Adipocyte (in vitro differentiated cells): ENCODE results near the gene NRP1.

Experiments
- DNase-seq: peaks from one replicate; pipeline ENCODE4 v3.0.0-alpha.2; 2015; ENCODE audit warnings: low read depth
- H3K27me3 ChIP-seq: replicated peaks from 2 replicates; pipeline ENCODE4 v1.7.0; 2013; ENCODE audit warnings: mild to moderate bottlenecking, low read length, moderate library complexity; ENCODE audit not compliant: control insufficient read depth, insufficient read depth
- H3K36me3 ChIP-seq: 2 replicates; pipeline ENCODE4 v1.7.0; 2013; ENCODE audit warnings: low read length, mild to moderate bottlenecking, moderate library complexity; ENCODE audit not compliant: control insufficient read depth, insufficient read depth, severe bottlenecking
- H3K4me1 ChIP-seq: 2 replicates; pipeline ENCODE4 v1.7.0; 2013; ENCODE audit warnings: mild to moderate bottlenecking, low read length, moderate library complexity; ENCODE audit not compliant: control insufficient read depth, insufficient read depth
- H3K4me3 ChIP-seq: 2 replicates; pipeline ENCODE4 v1.7.0; 2013; ENCODE audit warnings: mild to moderate bottlenecking, low read length, moderate library complexity
- H3K9ac ChIP-seq: 2 replicates; pipeline ENCODE4 v1.7.0; 2013; ENCODE audit warnings: mild to moderate bottlenecking, low read length, moderate library complexity
- H3K9me3 ChIP-seq: 2 replicates; pipeline ENCODE4 v1.7.0; 2013; ENCODE audit warnings: mild to moderate bottlenecking, low read length, moderate library complexity; ENCODE audit not compliant: control insufficient read depth

The NRP1 gene

GRCh38 chr10:33288127-33288526 lies 46.3 kb downstream of the NRP1 start:
- no peak overlapping the region for H3K9ac ChIP-seq
- H3K4me3 ChIP-seq = no peak overlapping the region
- H3K9me3 ChIP-seq = no peaks in the 10 kb centered on the region
- no peak for DNase-seq
- H3K4me1 ChIP-seq = peaks cover 38% of the 10 kb centered on the region
- peaks cover 16% of the 10 kb centered on the region for H3K36me3 ChIP-seq
- no peaks in the 10 kb centered on the region for H3K27me3 ChIP-seq

- H3K36me3 ChIP-seq = peaks cover 11% of the 10 kb centered on the region
- H3K9ac ChIP-seq = no peak overlapping the region
- no peaks in the 10 kb centered on the region for H3K9me3 ChIP-seq
- peaks cover 34% of the 10 kb centered on the region for H3K4me1 ChIP-seq
- DNase-seq = no peak
- H3K4me3 ChIP-seq = no peak overlapping the region
- H3K27me3 ChIP-seq = no peaks in the 10 kb centered on the region
Measured at GRCh38 chr10:33287112-33287511, 47.4 kb downstream of the NRP1 start.

- peaks cover 26% of the 10 kb centered on the region for H3K4me1 ChIP-seq
- H3K36me3 ChIP-seq = peaks cover 11% of the 10 kb centered on the region
- DNase-seq = peak; percentile 45
- no peak overlapping the region for H3K4me3 ChIP-seq
- no peaks in the 10 kb centered on the region for H3K9me3 ChIP-seq
- no peak overlapping the region for H3K9ac ChIP-seq
- H3K27me3 ChIP-seq = no peaks in the 10 kb centered on the region
Measured at GRCh38 chr10:33286157-33286934, 48.1 kb downstream of the NRP1 start.

GRCh38 chr10:33284945-33285344 lies 49.5 kb downstream of the NRP1 start:
- DNase-seq = no peak
- no peak overlapping the region for H3K4me3 ChIP-seq
- H3K27me3 ChIP-seq = no peaks in the 10 kb centered on the region
- no peak overlapping the region for H3K9ac ChIP-seq
- peaks cover 16% of the 10 kb centered on the region for H3K36me3 ChIP-seq
- no peaks in the 10 kb centered on the region for H3K9me3 ChIP-seq
- H3K4me1 ChIP-seq = peaks cover 21% of the 10 kb centered on the region

GRCh38 chr10:33279811-33280602 lies 54.5 kb downstream of the NRP1 start:
- no peaks in the 10 kb centered on the region for H3K27me3 ChIP-seq
- no peak overlapping the region for H3K9ac ChIP-seq
- H3K4me1 ChIP-seq = peaks cover 39% of the 10 kb centered on the region
- DNase-seq = peak; percentile 63
- H3K9me3 ChIP-seq = no peaks in the 10 kb centered on the region
- H3K36me3 ChIP-seq = peaks cover 24% of the 10 kb centered on the region
- no peak overlapping the region for H3K4me3 ChIP-seq

GRCh38 chr10:33279276-33279675 lies 55.2 kb downstream of the NRP1 start:
- Histone ChIP-seq H3K4me3 (no peak overlapping the region), H3K4me1 (peaks cover 44% of the 10 kb centered on the region), H3K9ac (no peak overlapping the region), H3K27me3 (no peaks in the 10 kb centered on the region), H3K9me3 (no peaks in the 10 kb centered on the region), H3K36me3 (peaks cover 26% of the 10 kb centered on the region)
- no peak for DNase-seq

- Histone ChIP-seq H3K36me3 (peaks cover 26% of the 10 kb centered on the region), H3K4me1 (peaks cover 53% of the 10 kb centered on the region)
Measured at GRCh38 chr10:33278198-33278597, 56.3 kb downstream of the NRP1 start.

GRCh38 chr10:33277135-33277536 lies 57.3 kb downstream of the NRP1 start:
- Histone ChIP-seq H3K27me3 (no peaks in the 10 kb centered on the region), H3K9ac (no peak overlapping the region), H3K36me3 (peaks cover 26% of the 10 kb centered on the region), H3K4me3 (no peak overlapping the region), H3K9me3 (no peaks in the 10 kb centered on the region), H3K4me1 (peaks cover 60% of the 10 kb centered on the region)
- peak; percentile 72 for DNase-seq

More at GRCh38 chr10:33278198-33278597, 56.3 kb downstream of the NRP1 start:
- no peak for DNase-seq
- Histone ChIP-seq H3K9ac (no peak overlapping the region), H3K27me3 (no peaks in the 10 kb centered on the region), H3K9me3 (no peaks in the 10 kb centered on the region), H3K4me3 (no peak overlapping the region)

GRCh38 chr10:33276282-33276923 lies 58.1 kb downstream of the NRP1 start:
- H3K9ac ChIP-seq = no peak overlapping the region
- H3K4me3 ChIP-seq = no peak overlapping the region
- H3K27me3 ChIP-seq = no peaks in the 10 kb centered on the region
- peaks cover 24% of the 10 kb centered on the region for H3K36me3 ChIP-seq
- peaks cover 67% of the 10 kb centered on the region for H3K4me1 ChIP-seq
- DNase-seq = no peak
- no peaks in the 10 kb centered on the region for H3K9me3 ChIP-seq

GRCh38 chr10:33274096-33274785 lies 60.2 kb downstream of the NRP1 start:
- no peaks in the 10 kb centered on the region for H3K27me3 ChIP-seq
- peaks cover 61% of the 10 kb centered on the region for H3K4me1 ChIP-seq
- H3K9ac ChIP-seq = peak overlapping the region; percentile 74
- peaks cover 32% of the 10 kb centered on the region for H3K36me3 ChIP-seq
- DNase-seq = no peak
- H3K4me3 ChIP-seq = peak overlapping the region; percentile 62
- no peaks in the 10 kb centered on the region for H3K9me3 ChIP-seq
